SK-N-SH treated with all-trans-retinoic acid at 6 μM for 48 hours (cell line): ENCODE results near the gene MT1H.
A peak's percentile ranks its signal among the peaks of the same experiment; 100 is the strongest.

Source experiments
- ATAC-seq: fragments of 200-7000 bp; cut with Tn5 transposase; 3 replicates; pipeline ENCODE4 v1.9.1; 2020; ENCODE audit warnings: mild to moderate bottlenecking, moderate library complexity
- ARNTL ChIP-seq: fragments of 450-650 bp; formaldehyde crosslinking; IDR thresholded peaks from 2 replicates; pipeline ENCODE4 v1.5.0; 2020; ENCODE audit warnings: low read depth, mild to moderate bottlenecking, moderate library complexity, borderline replicate concordance
- BACH2 ChIP-seq: fragments of 250-450 bp; sonication (Bioruptor Pico); IDR thresholded peaks from 2 replicates; pipeline ENCODE4 v1.9.0; 2021; ENCODE audit warnings: mild to moderate bottlenecking, borderline replicate concordance
- CSDC2 ChIP-seq: fragments of 250-450 bp; sonication (Bioruptor Pico); IDR thresholded peaks from 2 replicates; pipeline ENCODE4 v1.5.0; 2020; ENCODE audit warnings: mild to moderate bottlenecking, moderate library complexity
- ESRRG ChIP-seq: fragments of 250-450 bp; sonication (Bioruptor Pico); IDR thresholded peaks from 2 replicates; pipeline ENCODE4 v1.6.1; 2021; ENCODE audit warnings: mild to moderate bottlenecking
- GLIS3 ChIP-seq: fragments of 250-450 bp; sonication (Bioruptor Pico); IDR thresholded peaks from 2 replicates; pipeline ENCODE4 v1.5.0; 2020; ENCODE audit warnings: mild to moderate bottlenecking, moderate library complexity
- ISL1 ChIP-seq: fragments of 250-450 bp; sonication (Bioruptor Pico); IDR thresholded peaks from 2 replicates; pipeline ENCODE4 v2.1.2; 2022; ENCODE audit warnings: mild to moderate bottlenecking, moderate library complexity
- PPARA ChIP-seq: fragments of 250-450 bp; sonication (Bioruptor Pico); IDR thresholded peaks from 2 replicates; pipeline ENCODE4 v1.5.0; 2020; ENCODE audit warnings: mild to moderate bottlenecking, borderline replicate concordance
- SNAI2 ChIP-seq: fragments of 250-450 bp; sonication (Bioruptor Pico); IDR thresholded peaks from 2 replicates; pipeline ENCODE4 v1.5.0; 2020; ENCODE audit warnings: mild to moderate bottlenecking, moderate library complexity
- TCF4 ChIP-seq: fragments of 250-450 bp; sonication (Bioruptor Pico); IDR thresholded peaks from 2 replicates; pipeline ENCODE4 v1.8.0; 2021; ENCODE audit warnings: mild to moderate bottlenecking, moderate library complexity, borderline replicate concordance
- TOX ChIP-seq: fragments of 250-450 bp; sonication (Bioruptor Pico); IDR thresholded peaks from 2 replicates; pipeline ENCODE4 v1.8.0; 2021; ENCODE audit warnings: mild to moderate bottlenecking, moderate library complexity, borderline replicate concordance
- ZC3H10 ChIP-seq: fragments of 250-450 bp; sonication (Bioruptor Pico); IDR thresholded peaks from 2 replicates; pipeline ENCODE4 v1.5.1; 2021; ENCODE audit warnings: mild to moderate bottlenecking, moderate library complexity
- ZNF70 ChIP-seq: fragments of 450-650 bp; formaldehyde crosslinking; IDR thresholded peaks from 2 replicates; pipeline ENCODE4 v1.5.0; 2020; ENCODE audit warnings: mild to moderate bottlenecking, moderate library complexity
- ZNF8 ChIP-seq: fragments of 450-650 bp; formaldehyde crosslinking; IDR thresholded peaks from 2 replicates; pipeline ENCODE4 v1.5.0; 2020; ENCODE audit warnings: mild to moderate bottlenecking, moderate library complexity
- TF ChIP-seq, protein P1 (sequence below): fragments of 250-450 bp; sonication (Bioruptor Pico); IDR thresholded peaks from 2 replicates; pipeline ENCODE4 v1.5.1; 2020; ENCODE audit warnings: low read depth, mild to moderate bottlenecking, moderate library complexity
- TF ChIP-seq, protein P2 (sequence below): fragments of 250-450 bp; sonication (Bioruptor Pico); IDR thresholded peaks from 2 replicates; pipeline ENCODE4 v1.8.0; 2021; ENCODE audit warnings: low read depth, mild to moderate bottlenecking, moderate library complexity, borderline replicate concordance
- TF ChIP-seq, protein P3 (sequence below): fragments of 250-450 bp; sonication (Bioruptor Pico); IDR thresholded peaks from 2 replicates; pipeline ENCODE4 v1.5.1; 2021; ENCODE audit warnings: mild to moderate bottlenecking, moderate library complexity
- TF ChIP-seq, protein P4 (sequence below): fragments of 250-450 bp; sonication (Bioruptor Pico); IDR thresholded peaks from 2 replicates; pipeline ENCODE4 v1.8.0; 2020; ENCODE audit warnings: mild to moderate bottlenecking, moderate library complexity, borderline replicate concordance

The MT1H gene

DNA sequence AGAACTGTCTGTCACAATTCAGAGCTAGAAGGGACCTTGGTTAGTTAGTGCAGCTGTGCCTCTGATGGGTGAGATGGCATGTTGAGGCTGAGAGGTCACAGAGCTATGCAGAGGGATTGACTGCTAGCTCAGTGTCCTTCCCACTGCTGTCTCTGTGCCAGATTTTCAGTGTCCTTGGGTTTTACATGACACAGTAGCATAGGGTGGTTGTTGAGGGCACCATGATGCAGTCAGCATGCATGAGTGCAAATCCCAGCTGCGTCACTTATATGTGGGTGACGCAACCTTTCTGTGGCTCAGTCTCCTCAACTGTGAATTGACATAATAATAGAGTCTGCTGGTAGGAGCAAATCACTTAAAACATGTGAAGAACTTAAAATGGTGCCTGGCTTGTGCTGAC lies 28.4 kb upstream of the MT1H start:
- no peak for TF ChIP-seq GLIS3 (CRISPR knock-in tag)
- TF ChIP-seq PPARA (CRISPR knock-in tag) = no peak
- no peak for TF ChIP-seq ZNF8 (CRISPR knock-in tag)
- TF ChIP-seq ZC3H10 (CRISPR knock-in tag) = no peak
- TF ChIP-seq ISL1 = no peak
- TF ChIP-seq TCF4 = no peak
- ATAC-seq = no peak

DNA sequence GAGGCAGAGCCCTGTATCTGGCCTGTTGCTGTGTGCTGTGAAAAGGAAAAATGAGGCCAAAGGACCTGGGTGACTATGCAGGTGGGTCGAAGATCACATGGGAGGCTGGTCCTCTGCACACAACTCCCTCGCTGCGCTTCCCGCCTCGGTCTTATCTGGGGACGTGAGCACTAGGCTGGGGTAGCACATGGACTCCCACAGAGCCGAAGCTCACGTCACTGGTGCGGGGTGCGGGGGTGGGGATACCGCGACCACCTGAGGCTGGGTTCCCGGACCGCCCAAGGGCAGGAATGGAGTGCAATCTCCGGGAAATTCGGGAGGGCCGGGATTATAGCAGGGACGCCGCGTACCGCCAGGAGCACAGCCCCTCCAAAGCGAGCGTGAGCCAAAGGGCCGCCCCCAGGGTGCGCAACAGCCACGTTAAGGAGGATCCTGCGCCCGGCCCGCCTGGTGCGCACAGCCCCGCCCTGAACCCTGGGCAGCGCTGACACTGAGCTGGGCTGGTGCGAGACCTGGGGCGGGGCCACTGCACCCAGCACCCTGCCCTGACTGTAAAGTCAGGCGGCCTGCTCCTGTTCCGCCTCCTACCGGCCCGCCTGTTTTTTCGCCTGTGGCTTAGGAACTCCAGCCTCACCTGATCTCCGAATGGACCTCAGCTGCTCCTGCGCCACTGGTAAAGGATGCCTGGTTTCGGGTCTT lies 26.4 kb upstream of the MT1H start:
- peak; percentile 68 for ATAC-seq
- TF ChIP-seq, protein P1, sequence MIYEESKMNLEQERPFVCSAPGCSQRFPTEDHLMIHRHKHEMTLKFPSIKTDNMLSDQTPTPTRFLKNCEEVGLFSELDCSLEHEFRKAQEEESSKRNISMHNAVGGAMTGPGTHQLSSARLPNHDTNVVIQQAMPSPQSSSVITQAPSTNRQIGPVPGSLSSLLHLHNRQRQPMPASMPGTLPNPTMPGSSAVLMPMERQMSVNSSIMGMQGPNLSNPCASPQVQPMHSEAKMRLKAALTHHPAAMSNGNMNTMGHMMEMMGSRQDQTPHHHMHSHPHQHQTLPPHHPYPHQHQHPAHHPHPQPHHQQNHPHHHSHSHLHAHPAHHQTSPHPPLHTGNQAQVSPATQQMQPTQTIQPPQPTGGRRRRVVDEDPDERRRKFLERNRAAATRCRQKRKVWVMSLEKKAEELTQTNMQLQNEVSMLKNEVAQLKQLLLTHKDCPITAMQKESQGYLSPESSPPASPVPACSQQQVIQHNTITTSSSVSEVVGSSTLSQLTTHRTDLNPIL (CRISPR knock-in tag) = no peak
- no peak for TF ChIP-seq TOX (CRISPR knock-in tag)
- no peak for TF ChIP-seq SNAI2 (CRISPR knock-in tag)
- no peak for TF ChIP-seq ZNF70
- TF ChIP-seq, protein P2, sequence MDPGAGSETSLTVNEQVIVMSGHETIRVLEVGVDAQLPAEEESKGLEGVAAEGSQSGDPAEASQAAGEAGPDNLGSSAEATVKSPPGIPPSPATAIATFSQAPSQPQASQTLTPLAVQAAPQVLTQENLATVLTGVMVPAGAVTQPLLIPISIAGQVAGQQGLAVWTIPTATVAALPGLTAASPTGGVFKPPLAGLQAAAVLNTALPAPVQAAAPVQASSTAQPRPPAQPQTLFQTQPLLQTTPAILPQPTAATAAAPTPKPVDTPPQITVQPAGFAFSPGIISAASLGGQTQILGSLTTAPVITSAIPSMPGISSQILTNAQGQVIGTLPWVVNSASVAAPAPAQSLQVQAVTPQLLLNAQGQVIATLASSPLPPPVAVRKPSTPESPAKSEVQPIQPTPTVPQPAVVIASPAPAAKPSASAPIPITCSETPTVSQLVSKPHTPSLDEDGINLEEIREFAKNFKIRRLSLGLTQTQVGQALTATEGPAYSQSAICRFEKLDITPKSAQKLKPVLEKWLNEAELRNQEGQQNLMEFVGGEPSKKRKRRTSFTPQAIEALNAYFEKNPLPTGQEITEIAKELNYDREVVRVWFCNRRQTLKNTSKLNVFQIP (CRISPR knock-in tag) = no peak
- TF ChIP-seq ISL1 = no peak
- TF ChIP-seq TCF4 = no peak

DNA sequence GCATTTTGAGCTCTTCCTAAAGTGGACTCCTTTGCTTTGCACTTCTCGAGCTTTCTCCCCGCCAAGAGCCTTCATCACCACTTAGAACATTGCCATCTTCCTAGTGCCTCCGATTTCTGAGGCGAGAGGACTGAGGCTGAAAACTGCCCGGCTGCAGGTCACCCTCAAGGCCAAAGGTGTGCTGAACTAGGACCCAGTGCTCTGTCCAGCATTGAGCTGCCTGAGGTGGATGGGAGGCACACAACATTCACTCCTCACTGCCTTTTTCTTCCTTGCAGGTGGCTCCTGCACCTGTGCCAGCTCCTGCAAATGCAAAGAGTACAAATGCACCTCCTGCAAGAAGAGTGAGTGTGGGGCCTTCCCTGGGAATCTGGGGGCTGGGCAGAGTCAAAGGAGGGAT lies 25.8 kb upstream of the MT1H start:
- TF ChIP-seq ZNF8 (CRISPR knock-in tag) = no peak
- TF ChIP-seq TCF4 = no peak
- no peak for TF ChIP-seq ARNTL
- no peak for TF ChIP-seq PPARA (CRISPR knock-in tag)
- TF ChIP-seq, protein P3, sequence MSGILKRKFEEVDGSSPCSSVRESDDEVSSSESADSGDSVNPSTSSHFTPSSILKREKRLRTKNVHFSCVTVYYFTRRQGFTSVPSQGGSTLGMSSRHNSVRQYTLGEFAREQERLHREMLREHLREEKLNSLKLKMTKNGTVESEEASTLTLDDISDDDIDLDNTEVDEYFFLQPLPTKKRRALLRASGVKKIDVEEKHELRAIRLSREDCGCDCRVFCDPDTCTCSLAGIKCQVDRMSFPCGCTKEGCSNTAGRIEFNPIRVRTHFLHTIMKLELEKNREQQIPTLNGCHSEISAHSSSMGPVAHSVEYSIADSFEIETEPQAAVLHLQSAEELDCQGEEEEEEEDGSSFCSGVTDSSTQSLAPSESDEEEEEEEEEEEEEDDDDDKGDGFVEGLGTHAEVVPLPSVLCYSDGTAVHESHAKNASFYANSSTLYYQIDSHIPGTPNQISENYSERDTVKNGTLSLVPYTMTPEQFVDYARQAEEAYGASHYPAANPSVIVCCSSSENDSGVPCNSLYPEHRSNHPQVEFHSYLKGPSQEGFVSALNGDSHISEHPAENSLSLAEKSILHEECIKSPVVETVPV = no peak
- TF ChIP-seq BACH2 (CRISPR knock-in tag) = no peak
- TF ChIP-seq GLIS3 (CRISPR knock-in tag) = no peak
- TF ChIP-seq, protein P4, sequence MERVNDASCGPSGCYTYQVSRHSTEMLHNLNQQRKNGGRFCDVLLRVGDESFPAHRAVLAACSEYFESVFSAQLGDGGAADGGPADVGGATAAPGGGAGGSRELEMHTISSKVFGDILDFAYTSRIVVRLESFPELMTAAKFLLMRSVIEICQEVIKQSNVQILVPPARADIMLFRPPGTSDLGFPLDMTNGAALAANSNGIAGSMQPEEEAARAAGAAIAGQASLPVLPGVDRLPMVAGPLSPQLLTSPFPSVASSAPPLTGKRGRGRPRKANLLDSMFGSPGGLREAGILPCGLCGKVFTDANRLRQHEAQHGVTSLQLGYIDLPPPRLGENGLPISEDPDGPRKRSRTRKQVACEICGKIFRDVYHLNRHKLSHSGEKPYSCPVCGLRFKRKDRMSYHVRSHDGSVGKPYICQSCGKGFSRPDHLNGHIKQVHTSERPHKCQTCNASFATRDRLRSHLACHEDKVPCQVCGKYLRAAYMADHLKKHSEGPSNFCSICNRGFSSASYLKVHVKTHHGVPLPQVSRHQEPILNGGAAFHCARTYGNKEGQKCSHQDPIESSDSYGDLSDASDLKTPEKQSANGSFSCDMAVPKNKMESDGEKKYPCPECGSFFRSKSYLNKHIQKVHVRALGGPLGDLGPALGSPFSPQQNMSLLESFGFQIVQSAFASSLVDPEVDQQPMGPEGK (CRISPR knock-in tag) = no peak
- no peak for TF ChIP-seq ISL1
- no peak for TF ChIP-seq CSDC2 (CRISPR knock-in tag)
- TF ChIP-seq SNAI2 (CRISPR knock-in tag) = no peak
- no peak for ATAC-seq

DNA sequence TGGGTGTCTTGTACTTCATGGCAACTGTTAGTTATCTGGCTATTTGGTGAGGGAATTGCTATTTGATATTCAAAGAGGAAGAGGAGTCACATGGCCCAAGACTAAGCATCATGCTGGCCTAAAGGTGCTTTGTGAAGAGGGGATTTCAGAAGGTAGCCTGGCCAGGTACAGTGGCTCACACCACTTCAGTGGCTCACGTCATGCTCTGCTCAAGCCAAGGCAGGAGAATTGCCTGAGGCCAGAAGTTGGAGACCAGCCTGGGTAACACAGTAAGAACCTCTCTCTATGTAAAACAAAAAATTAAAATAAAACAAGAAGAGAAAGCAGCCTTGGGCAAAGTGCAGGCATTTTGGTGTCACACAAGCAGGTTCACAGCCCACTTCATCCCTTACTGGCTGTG lies 24.3 kb upstream of the MT1H start:
- ATAC-seq = no peak
- TF ChIP-seq, protein P2 (CRISPR knock-in tag) = no peak
- no peak for TF ChIP-seq ISL1
- no peak for TF ChIP-seq ARNTL
- no peak for TF ChIP-seq TOX (CRISPR knock-in tag)
- TF ChIP-seq, protein P4 (CRISPR knock-in tag) = no peak
- no peak for TF ChIP-seq ZNF8 (CRISPR knock-in tag)
- no peak for TF ChIP-seq TCF4
- TF ChIP-seq CSDC2 (CRISPR knock-in tag) = no peak
- TF ChIP-seq BACH2 (CRISPR knock-in tag) = no peak
- no peak for TF ChIP-seq PPARA (CRISPR knock-in tag)
- no peak for TF ChIP-seq ESRRG (CRISPR knock-in tag)
